Measurements from ENCODE around the gene HMGXB4. TPM values are rescaled to one million over a fixed set of nuclear protein-coding genes. Genes with fewer than 3 reads are reported as not detected.
A peak's percentile ranks its signal among the peaks of the same experiment; 100 is the strongest.
"Not testable (repeated sequence)": the region's sequence is repeated elsewhere in the genome, so short reads cannot be mapped to it uniquely, and the experiment has no call there.

The HMGXB4 gene
- total RNA-seq, 2 donors from 2014 or later: 39.3 to 43.5 TPM

GRCh38 chr22:35229865-35230264, 27.4 kb upstream of the HMGXB4 start:
- no peak overlapping the region for H3K4me3 Mint-ChIP-seq
- ATAC-seq (replicated peaks in 1 of 2): no peak
- H3K36me3 Mint-ChIP-seq (ENCODE audit: insufficient read depth in 2 of 2): no peaks in the 10 kb centered on the region
- H3K9me3 Mint-ChIP-seq: no peaks in the 10 kb centered on the region
- peaks cover 9% of the 10 kb centered on the region for H3K4me1 Mint-ChIP-seq (ENCODE audit: low read depth)
- H3K27me3 Mint-ChIP-seq (ENCODE audit: low read depth): peaks cover 31% of the 10 kb centered on the region
- no peak for DNase-seq
- H3K27ac Mint-ChIP-seq: no peak overlapping the region

GRCh38 chr22:35230417-35230816, 26.9 kb upstream of the HMGXB4 start:
- no peak for DNase-seq
- peaks cover 31% of the 10 kb centered on the region for H3K27me3 Mint-ChIP-seq (ENCODE audit: low read depth)
- no peaks in the 10 kb centered on the region for H3K36me3 Mint-ChIP-seq (ENCODE audit: insufficient read depth in 2 of 2)
- peaks cover 9% of the 10 kb centered on the region for H3K4me1 Mint-ChIP-seq (ENCODE audit: low read depth)
- ATAC-seq (replicated peaks in 1 of 2): no peak
- no peaks in the 10 kb centered on the region for H3K9me3 Mint-ChIP-seq
- H3K27ac Mint-ChIP-seq: no peak overlapping the region
- peak overlapping the region; percentile 60 to 61 for H3K4me3 Mint-ChIP-seq

GRCh38 chr22:35230839-35231584, 26.3 kb upstream of the HMGXB4 start:
- H3K4me3 Mint-ChIP-seq: peak overlapping the region; percentile 60 to 61
- H3K9me3 Mint-ChIP-seq: no peaks in the 10 kb centered on the region
- H3K27ac Mint-ChIP-seq: no peak overlapping the region
- no peaks in the 10 kb centered on the region for H3K36me3 Mint-ChIP-seq (ENCODE audit: insufficient read depth in 2 of 2)
- H3K4me1 Mint-ChIP-seq (ENCODE audit: low read depth): peaks cover 9% of the 10 kb centered on the region
- H3K27me3 Mint-ChIP-seq (ENCODE audit: low read depth): peaks cover 34% of the 10 kb centered on the region
- peak in 1 of 2 donors; percentile 17 for ATAC-seq (replicated peaks in 1 of 2)
- DNase-seq: peak; percentile 5 to 14

- Mint-ChIP-seq H3K4me1 (ENCODE audit: low read depth) (peaks cover 9% of the 10 kb centered on the region), H3K27me3 (ENCODE audit: low read depth) (peaks cover 40% of the 10 kb centered on the region), H3K36me3 (ENCODE audit: insufficient read depth in 2 of 2) (no peaks in the 10 kb centered on the region), H3K4me3 (no peak overlapping the region), H3K9me3 (no peaks in the 10 kb centered on the region), H3K27ac (no peak overlapping the region)
- ATAC-seq (replicated peaks in 1 of 2): peak; percentile 68 to 76
- DNase-seq: peak; percentile 74 to 80
Measured at GRCh38 chr22:35231585-35232084, 25.7 kb upstream of the HMGXB4 start.

GRCh38 chr22:35238749-35239148, 18.5 kb upstream of the HMGXB4 start:
- not testable (repeated sequence) for H3K4me1 Mint-ChIP-seq (ENCODE audit: low read depth); ATAC-seq (replicated peaks in 1 of 2); DNase-seq; H3K36me3 Mint-ChIP-seq (ENCODE audit: insufficient read depth in 2 of 2); H3K4me3 Mint-ChIP-seq; H3K9me3 Mint-ChIP-seq; H3K27ac Mint-ChIP-seq
- peaks cover 56% of the 10 kb centered on the region for H3K27me3 Mint-ChIP-seq (ENCODE audit: low read depth)

- not testable (repeated sequence) for ATAC-seq (replicated peaks in 1 of 2); H3K36me3 Mint-ChIP-seq (ENCODE audit: insufficient read depth in 2 of 2); DNase-seq; H3K9me3 Mint-ChIP-seq; H3K4me3 Mint-ChIP-seq; H3K4me1 Mint-ChIP-seq (ENCODE audit: low read depth)
- H3K27ac Mint-ChIP-seq: peak overlapping the region; percentile 77
- H3K27me3 Mint-ChIP-seq (ENCODE audit: low read depth): peaks cover 36% of the 10 kb centered on the region
Measured at GRCh38 chr22:35244507-35244906, 12.8 kb upstream of the HMGXB4 start.

GRCh38 chr22:35250156-35250555, 7.1 kb upstream of the HMGXB4 start:
- Mint-ChIP-seq H3K27me3 (ENCODE audit: low read depth) (peaks cover 19% of the 10 kb centered on the region), H3K9me3 (no peaks in the 10 kb centered on the region), H3K36me3 (ENCODE audit: insufficient read depth in 2 of 2) (no peaks in the 10 kb centered on the region), H3K4me3 (no peak overlapping the region), H3K4me1 (ENCODE audit: low read depth) (peaks cover 6% of the 10 kb centered on the region), H3K27ac (no peak overlapping the region)
- DNase-seq (no peak), ATAC-seq (replicated peaks in 1 of 2) (no peak)

GRCh38 chr22:35253946-35254345, 3.3 kb upstream of the HMGXB4 start:
- no peaks in the 10 kb centered on the region for H3K27me3 Mint-ChIP-seq (ENCODE audit: low read depth)
- H3K9me3 Mint-ChIP-seq: no peaks in the 10 kb centered on the region
- peaks cover 5 to 7% of the 10 kb centered on the region in 2 donors for H3K36me3 Mint-ChIP-seq (ENCODE audit: insufficient read depth in 2 of 2)
- ATAC-seq (replicated peaks in 1 of 2) (no peak), DNase-seq (no peak)
- H3K4me1 Mint-ChIP-seq (ENCODE audit: low read depth): peaks cover 22% of the 10 kb centered on the region
- no peak overlapping the region for H3K27ac Mint-ChIP-seq
- H3K4me3 Mint-ChIP-seq: no peak overlapping the region

GRCh38 chr22:35257002-35257320, 332 bp upstream of the HMGXB4 start:
- ATAC-seq (replicated peaks in 1 of 2) (peak; percentile 26 to 27), DNase-seq (no peak)
- Mint-ChIP-seq H3K27me3 (ENCODE audit: low read depth) (no peaks in the 10 kb centered on the region), H3K4me3 (peak overlapping the region; percentile 90 to 94), H3K36me3 (ENCODE audit: insufficient read depth in 2 of 2) (peaks cover 6 to 12% of the 10 kb centered on the region in 2 donors), H3K4me1 (ENCODE audit: low read depth) (peaks cover 34% of the 10 kb centered on the region), H3K9me3 (no peaks in the 10 kb centered on the region), H3K27ac (peak overlapping the region; percentile 81)

- peaks cover 28% of the 10 kb centered on the region for H3K4me1 Mint-ChIP-seq (ENCODE audit: low read depth)
- ATAC-seq (replicated peaks in 1 of 2) (no peak), DNase-seq (no peak)
- H3K36me3 Mint-ChIP-seq (ENCODE audit: insufficient read depth in 2 of 2): peaks cover 6 to 16% of the 10 kb centered on the region in 2 donors
- H3K27me3 Mint-ChIP-seq (ENCODE audit: low read depth): no peaks in the 10 kb centered on the region
- no peaks in the 10 kb centered on the region for H3K9me3 Mint-ChIP-seq
- H3K27ac Mint-ChIP-seq: peak overlapping the region; percentile 83
- H3K4me3 Mint-ChIP-seq: peak overlapping the region; percentile 88 to 94
Measured at GRCh38 chr22:35258191-35258988, 1.1 kb downstream of the HMGXB4 start.

- Mint-ChIP-seq H3K27me3 (ENCODE audit: low read depth) (no peaks in the 10 kb centered on the region), H3K9me3 (no peaks in the 10 kb centered on the region), H3K4me1 (ENCODE audit: low read depth) (peaks cover 13% of the 10 kb centered on the region), H3K27ac (peak overlapping the region; percentile 73), H3K36me3 (ENCODE audit: insufficient read depth in 2 of 2) (peaks cover 18 to 31% of the 10 kb centered on the region in 2 donors), H3K4me3 (no peak overlapping the region)
- ATAC-seq (replicated peaks in 1 of 2) (no peak), DNase-seq (no peak)
Measured at GRCh38 chr22:35264986-35265385, 7.7 kb downstream of the HMGXB4 start.

- ATAC-seq (replicated peaks in 1 of 2): no peak
- Mint-ChIP-seq H3K36me3 (ENCODE audit: insufficient read depth in 2 of 2) (peaks cover 19 to 32% of the 10 kb centered on the region in 2 donors), H3K4me3 (no peak overlapping the region)
Measured at GRCh38 chr22:35266277-35266676, 9.0 kb downstream of the HMGXB4 start.

GRCh38 chr22:35269630-35270029, 12.3 kb downstream of the HMGXB4 start:
- H3K4me1 Mint-ChIP-seq (ENCODE audit: low read depth): peaks cover 34% of the 10 kb centered on the region
- no peaks in the 10 kb centered on the region for H3K9me3 Mint-ChIP-seq
- ATAC-seq (replicated peaks in 1 of 2) (no peak), DNase-seq (no peak)
- peaks cover 19 to 38% of the 10 kb centered on the region in 2 donors for H3K36me3 Mint-ChIP-seq (ENCODE audit: insufficient read depth in 2 of 2)
- no peak overlapping the region for H3K4me3 Mint-ChIP-seq
- no peaks in the 10 kb centered on the region for H3K27me3 Mint-ChIP-seq (ENCODE audit: low read depth)
- peak overlapping the region; percentile 53 for H3K27ac Mint-ChIP-seq

More at GRCh38 chr22:35266277-35266676, 9.0 kb downstream of the HMGXB4 start:
- no peaks in the 10 kb centered on the region for H3K27me3 Mint-ChIP-seq (ENCODE audit: low read depth)
- peaks cover 11% of the 10 kb centered on the region for H3K4me1 Mint-ChIP-seq (ENCODE audit: low read depth)
- no peak overlapping the region for H3K27ac Mint-ChIP-seq
- no peak for DNase-seq
- H3K9me3 Mint-ChIP-seq: no peaks in the 10 kb centered on the region
